DND-41 (cell line): Measurements from ENCODE around the gene ZNF512B.

Source experiments
- ATAC-seq: fragments of 200-7000 bp; cut with Tn5 transposase; 3 replicates; pipeline ENCODE4 v1.9.1; 2021; ENCODE audit warnings: low read depth; ENCODE audit not compliant: insufficient read depth
- DNase-seq: peaks from one replicate; pipeline ENCODE4 v3.0.0-alpha.2; 2020
- H2AFZ ChIP-seq: 2 replicates; pipeline ENCODE4 v1.6.0; 2012; ENCODE audit warnings: low read depth, low read length
- H3K27ac ChIP-seq: 2 replicates; pipeline ENCODE4 v1.5.1; 2012; ENCODE audit warnings: low read length, inconsistent platforms
- H3K27me3 ChIP-seq: fragments of 200-600 bp; sonication (generic); 2 replicates; pipeline ENCODE4 v1.6.0; 2012; ENCODE audit warnings: low read length, mild to moderate bottlenecking, inconsistent platforms; ENCODE audit not compliant: insufficient read depth, poor library complexity
- H3K36me3 ChIP-seq: 2 replicates; pipeline ENCODE4 v1.5.1; 2012; ENCODE audit warnings: low read length, inconsistent platforms; ENCODE audit not compliant: insufficient read depth
- H3K4me1 ChIP-seq: 2 replicates; pipeline ENCODE4 v1.5.1; 2012; ENCODE audit warnings: mild to moderate bottlenecking, low read length; ENCODE audit not compliant: insufficient read depth
- H3K4me2 ChIP-seq: 2 replicates; pipeline ENCODE4 v1.6.0; 2012; ENCODE audit warnings: mild to moderate bottlenecking, moderate library complexity, low read length, inconsistent platforms; ENCODE audit not compliant: insufficient read depth
- H3K4me3 ChIP-seq, 2 experiments: fragments of 200-600 bp in 1 of 2; shearing (Covaris generic) in 1 of 2; 2 replicates each; pipeline ENCODE4 v1.5.1; 2012 to 2016; ENCODE audit warnings: inconsistent platforms in 2 of 2, low read length in 2 of 2, mild to moderate bottlenecking in 2 of 2, low read depth in 1 of 2, moderate library complexity in 1 of 2
- H3K79me2 ChIP-seq: 2 replicates; pipeline ENCODE4 v1.6.0; 2012; ENCODE audit warnings: low read length, inconsistent platforms; ENCODE audit not compliant: insufficient read depth
- H3K9ac ChIP-seq: 2 replicates; pipeline ENCODE4 v1.6.0; 2012; ENCODE audit warnings: low read depth, mild to moderate bottlenecking, inconsistent platforms, low read length, moderate library complexity
- H3K9me3 ChIP-seq: 2 replicates; pipeline ENCODE4 v1.5.1; 2012; ENCODE audit warnings: low read length, moderate library complexity, mild to moderate bottlenecking, inconsistent platforms; ENCODE audit not compliant: insufficient read depth, severe bottlenecking
- H4K20me1 ChIP-seq: 2 replicates; pipeline ENCODE4 v1.6.0; 2012; ENCODE audit warnings: low read length; ENCODE audit not compliant: insufficient read depth
- CTCF ChIP-seq: IDR thresholded peaks from 2 replicates; pipeline ENCODE4 v1.5.1; 2012; ENCODE audit warnings: borderline replicate concordance, low read length, moderate library complexity, mild to moderate bottlenecking; ENCODE audit not compliant: poor library complexity, severe bottlenecking; ENCODE audit errors: extremely low read depth
- EZH2 ChIP-seq: IDR thresholded peaks from 3 replicates; pipeline ENCODE4 v1.6.1; 2012; ENCODE audit warnings: borderline replicate concordance, low read depth, mild to moderate bottlenecking, moderate library complexity, low read length, inconsistent platforms; ENCODE audit not compliant: severe bottlenecking

ZNF512B gene

GRCh38 chr20:64011366-64011779 lies 41.6 kb upstream of the ZNF512B start:
- no peak for DNase-seq
- no peaks in the 10 kb centered on the region for H3K27me3 ChIP-seq
- no peak overlapping the region for H3K4me2 ChIP-seq
- ATAC-seq, result no peak
- peaks cover 35% of the 10 kb centered on the region for H4K20me1 ChIP-seq
- H3K79me2 ChIP-seq, result peaks cover 40% of the 10 kb centered on the region
- no peak overlapping the region for H3K4me3 ChIP-seq
- TF ChIP-seq CTCF, result no peak
- no peak for TF ChIP-seq EZH2
- no peak overlapping the region for H3K9ac ChIP-seq
- no peak overlapping the region for H2AFZ ChIP-seq
- H3K4me1 ChIP-seq, result no peaks in the 10 kb centered on the region
- no peak overlapping the region for H3K27ac ChIP-seq
- no peaks in the 10 kb centered on the region for H3K9me3 ChIP-seq
- H3K36me3 ChIP-seq, result peaks cover 86% of the 10 kb centered on the region

DNA sequence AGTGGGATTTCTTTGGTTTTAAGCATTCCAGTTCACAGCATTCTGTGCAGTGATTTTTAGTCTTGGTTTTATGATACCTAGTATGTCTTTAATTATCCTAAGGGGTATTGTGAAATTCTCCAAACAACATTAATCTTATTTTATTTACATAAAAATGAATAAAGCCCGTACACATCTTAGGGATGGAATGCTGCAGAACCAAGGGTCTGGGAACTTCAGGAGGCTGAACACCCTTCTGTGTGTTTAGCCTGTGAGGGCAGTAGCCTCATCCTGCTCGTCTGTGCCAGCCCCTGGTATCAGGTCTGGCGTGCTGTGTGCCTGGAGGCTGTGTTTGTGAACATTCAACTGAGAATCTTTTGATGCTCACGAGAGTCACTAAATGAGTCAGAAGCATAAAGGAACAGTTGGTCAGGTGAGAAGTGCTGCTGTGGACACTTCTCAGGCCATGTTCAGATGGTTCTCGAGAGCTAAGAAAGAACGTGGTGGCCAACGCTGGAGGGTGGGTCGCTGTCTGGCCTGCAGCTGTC lies 41.0 kb upstream of the ZNF512B start:
- Histone ChIP-seq H3K9me3 (no peaks in the 10 kb centered on the region), H3K79me2 (peaks cover 39% of the 10 kb centered on the region), H3K4me3 (no peak overlapping the region), H3K4me1 (no peaks in the 10 kb centered on the region), H3K27ac (no peak overlapping the region), H3K9ac (no peak overlapping the region), H3K4me2 (no peak overlapping the region), H3K36me3 (peaks cover 86% of the 10 kb centered on the region), H3K27me3 (no peaks in the 10 kb centered on the region), H4K20me1 (peaks cover 36% of the 10 kb centered on the region), H2AFZ (no peak overlapping the region)
- DNase-seq (no peak), ATAC-seq (no peak)
- TF ChIP-seq CTCF, result no peak
- TF ChIP-seq EZH2, result no peak

GRCh38 chr20:64009811-64010387 lies 40.2 kb upstream of the ZNF512B start:
- Histone ChIP-seq H3K4me2 (no peak overlapping the region), H3K79me2 (peaks cover 38% of the 10 kb centered on the region), H4K20me1 (peaks cover 30% of the 10 kb centered on the region), H2AFZ (no peak overlapping the region), H3K4me3 (no peak overlapping the region), H3K36me3 (peaks cover 86% of the 10 kb centered on the region), H3K27me3 (no peaks in the 10 kb centered on the region), H3K9me3 (no peaks in the 10 kb centered on the region), H3K4me1 (no peaks in the 10 kb centered on the region), H3K27ac (no peak overlapping the region), H3K9ac (no peak overlapping the region)
- ATAC-seq (no peak; the same call in 2 of the 3 replicates), DNase-seq (no peak)
- TF ChIP-seq CTCF, result no peak
- TF ChIP-seq EZH2, result no peak
